ENCODE results near the gene KIAA0232.
"Not testable (repeated sequence)": the region's sequence is repeated elsewhere in the genome, so short reads cannot be mapped to it uniquely, and the experiment has no call there.

The KIAA0232 gene

DNA sequence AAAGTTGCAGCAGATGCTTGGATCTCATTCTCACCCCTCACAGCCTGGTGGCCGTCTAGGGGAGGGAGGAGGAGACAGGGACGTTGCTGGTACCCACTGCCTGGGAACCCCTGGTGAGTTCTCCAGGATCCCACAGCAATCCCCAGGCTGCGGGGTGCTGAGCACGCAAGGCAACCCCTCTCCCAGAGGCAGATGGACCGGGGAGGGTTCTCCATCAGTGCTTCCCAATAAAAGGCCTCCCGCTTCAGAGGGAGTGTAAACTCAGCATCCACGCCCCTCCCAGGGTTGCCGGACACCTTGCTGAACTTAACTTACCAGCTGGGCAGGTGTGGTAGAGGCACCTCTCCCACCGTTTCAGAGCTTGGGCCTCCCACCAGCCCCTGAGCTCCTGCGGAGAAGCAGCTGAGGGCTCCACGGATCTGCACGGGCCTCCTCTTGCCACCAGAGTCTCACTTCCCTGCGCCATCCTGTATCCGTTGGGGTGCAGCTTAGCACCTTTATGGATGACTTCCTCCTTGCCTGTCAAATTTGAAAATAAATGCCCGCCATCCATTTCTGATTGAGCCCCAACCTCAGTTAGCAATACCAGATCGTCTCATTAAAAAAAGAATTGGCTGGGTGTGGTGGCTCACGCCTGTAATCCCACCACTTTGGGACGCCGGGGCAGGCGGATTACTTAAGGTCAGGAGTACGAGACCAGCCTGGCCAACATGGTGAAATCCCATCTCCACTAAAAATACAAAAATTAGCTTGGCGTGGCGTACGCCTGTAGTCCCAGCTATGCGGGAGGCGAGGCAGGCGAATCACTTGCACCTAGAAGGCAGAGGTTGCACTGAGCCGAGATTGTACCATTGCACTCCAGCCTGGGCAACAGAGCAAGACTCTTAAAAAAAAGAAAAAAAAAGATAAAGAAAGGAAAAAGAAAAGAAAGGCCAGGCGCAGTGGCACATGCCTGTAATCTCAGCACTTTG, 112.3 kb downstream of the KIAA0232 start:
- H3K27ac ChIP-seq (ENCODE audit: insufficient read depth, low read depth, low read length, poor library complexity, severe bottlenecking): no peak overlapping the region
- no peak overlapping the region for H3K4me3 ChIP-seq (ENCODE audit: insufficient read depth, low read depth, low read length)
- peaks cover 6% of the 10 kb centered on the region for H3K4me1 ChIP-seq (ENCODE audit: control insufficient read depth, insufficient read depth, low read length)
- 88 to 89% methylated on average over 29 of the region's 29 CpGs for WGBS, 2 experiments
- no peaks in the 10 kb centered on the region for H3K9me3 ChIP-seq (ENCODE audit: control insufficient read depth, low read length)
- H3K27me3 ChIP-seq (ENCODE audit: control insufficient read depth, insufficient read depth, low read length, poor library complexity, severe bottlenecking): no peaks in the 10 kb centered on the region
- H3K36me3 ChIP-seq (ENCODE audit: control insufficient read depth, insufficient read depth, low read length): no peaks in the 10 kb centered on the region

DNA sequence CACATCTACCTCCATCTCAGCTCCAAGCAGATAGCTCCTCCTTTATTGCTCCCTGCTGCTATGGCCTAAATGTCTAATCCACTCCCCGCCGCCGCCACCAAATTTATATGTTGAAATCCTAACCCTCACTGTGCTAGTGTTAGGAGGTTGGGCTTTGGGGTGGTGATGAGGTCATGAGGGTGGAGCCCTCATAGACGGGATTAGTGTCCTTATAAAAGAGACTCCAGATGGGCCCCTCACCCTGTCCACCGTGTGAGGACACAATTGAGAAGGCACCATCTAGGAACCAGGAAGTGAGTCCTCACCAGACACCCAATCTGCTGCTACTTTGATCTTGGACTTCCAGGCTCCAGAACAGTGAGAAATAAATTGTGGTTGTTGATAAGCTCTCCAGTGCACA, 113.5 kb downstream of the KIAA0232 start:
- no peaks in the 10 kb centered on the region for H3K9me3 ChIP-seq (ENCODE audit: control insufficient read depth, low read length)
- H3K27ac ChIP-seq (ENCODE audit: insufficient read depth, low read depth, low read length, poor library complexity, severe bottlenecking): no peak overlapping the region
- no peaks in the 10 kb centered on the region for H3K27me3 ChIP-seq (ENCODE audit: control insufficient read depth, insufficient read depth, low read length, poor library complexity, severe bottlenecking)
- H3K4me3 ChIP-seq (ENCODE audit: insufficient read depth, low read depth, low read length): no peak overlapping the region
- H3K4me1 ChIP-seq (ENCODE audit: control insufficient read depth, insufficient read depth, low read length): peaks cover 6% of the 10 kb centered on the region
- 60 to 65% methylated on average over 2 of the region's 5 CpGs for WGBS, 2 experiments
- no peaks in the 10 kb centered on the region for H3K36me3 ChIP-seq (ENCODE audit: control insufficient read depth, insufficient read depth, low read length)

DNA sequence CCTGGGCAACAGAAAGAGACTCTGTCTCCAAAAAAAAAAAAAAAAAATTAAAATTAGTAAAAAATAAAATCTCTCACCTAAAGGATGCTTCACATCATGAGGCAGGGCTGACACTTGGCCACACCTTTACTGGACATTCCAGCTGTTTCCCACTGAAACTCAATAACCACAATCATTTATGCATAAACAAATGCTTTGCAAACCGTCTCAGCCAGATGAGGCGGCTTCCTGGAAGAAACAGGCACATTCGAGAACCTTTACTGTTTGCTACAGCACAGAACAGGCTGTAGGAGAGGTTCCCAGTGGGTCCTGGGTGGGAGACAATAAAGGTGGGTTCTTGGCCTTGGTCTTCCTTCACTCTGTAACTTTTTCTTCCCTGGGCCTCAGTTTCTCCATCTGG, 116.2 kb downstream of the KIAA0232 start:
- Histone ChIP-seq H3K4me3 (ENCODE audit: insufficient read depth, low read depth, low read length) (no peak overlapping the region), H3K36me3 (ENCODE audit: control insufficient read depth, insufficient read depth, low read length) (no peaks in the 10 kb centered on the region), H3K27me3 (ENCODE audit: control insufficient read depth, insufficient read depth, low read length, poor library complexity, severe bottlenecking) (no peaks in the 10 kb centered on the region), H3K27ac (ENCODE audit: insufficient read depth, low read depth, low read length, poor library complexity, severe bottlenecking) (no peak overlapping the region), H3K4me1 (ENCODE audit: control insufficient read depth, insufficient read depth, low read length) (peaks cover 12% of the 10 kb centered on the region), H3K9me3 (ENCODE audit: control insufficient read depth, low read length) (no peaks in the 10 kb centered on the region)
- 93 to 97% methylated on average over 3 of the region's 3 CpGs for WGBS, 2 experiments

DNA sequence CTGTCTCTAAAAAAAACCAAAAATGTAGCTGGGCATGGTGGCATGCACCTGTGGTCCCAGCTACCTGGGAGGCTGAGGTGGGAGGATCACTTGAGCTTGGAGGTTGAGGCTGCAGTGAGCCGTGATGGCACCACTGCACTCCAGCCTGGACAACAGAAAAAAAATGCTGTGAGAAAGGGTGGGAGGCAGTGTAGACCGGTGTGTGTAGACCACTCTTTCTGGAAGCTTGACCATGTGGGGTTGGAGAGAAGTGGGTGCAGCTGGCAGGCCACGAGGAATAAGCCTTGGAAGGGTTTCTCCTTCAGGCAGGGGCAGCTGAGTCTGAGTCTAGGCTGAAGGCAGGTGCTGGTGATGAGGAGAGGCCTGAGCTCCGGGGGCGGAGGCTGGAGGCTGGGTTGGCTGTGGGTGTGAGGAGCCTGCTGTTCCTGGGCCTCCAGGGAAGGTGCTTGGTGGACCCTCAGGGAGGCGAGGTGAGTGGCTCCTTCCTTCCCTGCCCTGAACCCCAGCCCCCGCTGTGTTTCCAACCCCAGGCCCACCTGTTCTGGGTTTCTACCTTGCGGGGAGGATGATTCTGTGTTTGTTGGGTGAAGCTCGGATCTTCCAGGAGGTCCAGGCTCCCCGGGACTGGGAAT, 117.8 kb downstream of the KIAA0232 start:
- 92 to 94% methylated on average over 10 of the region's 10 CpGs for WGBS, 2 experiments
- H3K27me3 ChIP-seq (ENCODE audit: control insufficient read depth, insufficient read depth, low read length, poor library complexity, severe bottlenecking): no peaks in the 10 kb centered on the region
- no peak overlapping the region for H3K4me3 ChIP-seq (ENCODE audit: insufficient read depth, low read depth, low read length)
- H3K36me3 ChIP-seq (ENCODE audit: control insufficient read depth, insufficient read depth, low read length): no peaks in the 10 kb centered on the region
- peaks cover 12% of the 10 kb centered on the region for H3K4me1 ChIP-seq (ENCODE audit: control insufficient read depth, insufficient read depth, low read length)
- no peak overlapping the region for H3K27ac ChIP-seq (ENCODE audit: insufficient read depth, low read depth, low read length, poor library complexity, severe bottlenecking)
- no peaks in the 10 kb centered on the region for H3K9me3 ChIP-seq (ENCODE audit: control insufficient read depth, low read length)

DNA sequence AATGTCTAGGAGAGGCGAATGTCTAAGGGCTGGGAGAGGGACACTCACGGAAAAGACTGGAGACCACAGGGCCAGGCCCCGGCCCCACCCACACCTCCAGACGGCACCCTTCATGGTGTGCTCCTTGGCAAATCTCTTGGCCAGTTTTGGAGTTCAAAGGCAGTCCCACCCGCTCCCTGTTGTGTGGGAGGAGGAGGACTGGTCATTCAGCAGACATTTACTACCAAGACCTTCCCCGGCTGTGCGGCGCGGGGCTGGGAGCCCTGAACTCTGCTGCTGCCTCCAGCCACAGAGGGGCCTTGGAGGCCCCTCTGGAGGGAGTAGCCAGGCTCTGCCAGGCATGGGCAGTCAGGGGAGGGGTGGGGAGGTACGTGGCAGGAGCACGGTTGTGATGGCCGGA, 118.4 kb downstream of the KIAA0232 start:
- no peak overlapping the region for H3K4me3 ChIP-seq (ENCODE audit: insufficient read depth, low read depth, low read length)
- H3K36me3 ChIP-seq (ENCODE audit: control insufficient read depth, insufficient read depth, low read length): no peaks in the 10 kb centered on the region
- H3K9me3 ChIP-seq (ENCODE audit: control insufficient read depth, low read length): no peaks in the 10 kb centered on the region
- no peaks in the 10 kb centered on the region for H3K27me3 ChIP-seq (ENCODE audit: control insufficient read depth, insufficient read depth, low read length, poor library complexity, severe bottlenecking)
- peaks cover 12% of the 10 kb centered on the region for H3K4me1 ChIP-seq (ENCODE audit: control insufficient read depth, insufficient read depth, low read length)
- 91 to 94% methylated on average over 12 of the region's 12 CpGs for WGBS, 2 experiments
- no peak overlapping the region for H3K27ac ChIP-seq (ENCODE audit: insufficient read depth, low read depth, low read length, poor library complexity, severe bottlenecking)

DNA sequence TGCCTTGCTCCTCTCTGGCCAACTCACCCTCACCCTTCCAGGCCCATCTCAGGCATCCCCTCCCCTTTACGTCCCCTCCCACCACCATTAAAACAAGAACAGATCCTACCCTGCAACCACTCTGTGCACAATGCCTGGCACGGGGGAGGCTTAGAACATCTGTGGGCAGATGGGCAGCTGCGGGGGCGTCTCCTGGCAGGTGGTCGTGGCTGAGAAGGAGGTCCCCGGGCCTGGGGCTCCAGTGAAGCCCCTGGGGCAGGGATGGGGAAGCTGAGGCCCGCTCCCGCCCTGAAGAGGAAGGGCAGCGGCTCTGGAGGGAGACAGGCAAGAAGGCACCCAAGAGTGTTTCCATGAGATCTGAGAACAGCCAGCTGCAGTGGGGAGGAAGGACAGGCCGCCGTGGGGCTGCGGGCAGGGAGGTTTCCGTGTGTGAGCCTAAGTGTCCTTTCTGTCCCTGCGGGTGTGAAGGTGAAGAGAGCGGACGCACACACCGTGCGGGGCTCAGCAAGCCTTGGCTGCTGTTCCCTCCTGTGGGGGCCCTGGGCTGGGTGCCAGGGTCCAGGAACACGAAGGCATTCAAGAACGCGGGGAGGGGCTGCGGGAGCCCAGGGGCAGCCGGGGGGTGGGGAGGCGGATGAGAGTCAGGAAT, 119.3 kb downstream of the KIAA0232 start:
- Histone ChIP-seq H3K4me3 (ENCODE audit: insufficient read depth, low read depth, low read length) (no peak overlapping the region), H3K27ac (ENCODE audit: insufficient read depth, low read depth, low read length, poor library complexity, severe bottlenecking) (no peak overlapping the region), H3K36me3 (ENCODE audit: control insufficient read depth, insufficient read depth, low read length) (no peaks in the 10 kb centered on the region), H3K9me3 (ENCODE audit: control insufficient read depth, low read length) (no peaks in the 10 kb centered on the region), H3K27me3 (ENCODE audit: control insufficient read depth, insufficient read depth, low read length, poor library complexity, severe bottlenecking) (no peaks in the 10 kb centered on the region), H3K4me1 (ENCODE audit: control insufficient read depth, insufficient read depth, low read length) (peaks cover 12% of the 10 kb centered on the region)
- WGBS, 2 experiments: 89% methylated on average over 24 of the region's 24 CpGs

DNA sequence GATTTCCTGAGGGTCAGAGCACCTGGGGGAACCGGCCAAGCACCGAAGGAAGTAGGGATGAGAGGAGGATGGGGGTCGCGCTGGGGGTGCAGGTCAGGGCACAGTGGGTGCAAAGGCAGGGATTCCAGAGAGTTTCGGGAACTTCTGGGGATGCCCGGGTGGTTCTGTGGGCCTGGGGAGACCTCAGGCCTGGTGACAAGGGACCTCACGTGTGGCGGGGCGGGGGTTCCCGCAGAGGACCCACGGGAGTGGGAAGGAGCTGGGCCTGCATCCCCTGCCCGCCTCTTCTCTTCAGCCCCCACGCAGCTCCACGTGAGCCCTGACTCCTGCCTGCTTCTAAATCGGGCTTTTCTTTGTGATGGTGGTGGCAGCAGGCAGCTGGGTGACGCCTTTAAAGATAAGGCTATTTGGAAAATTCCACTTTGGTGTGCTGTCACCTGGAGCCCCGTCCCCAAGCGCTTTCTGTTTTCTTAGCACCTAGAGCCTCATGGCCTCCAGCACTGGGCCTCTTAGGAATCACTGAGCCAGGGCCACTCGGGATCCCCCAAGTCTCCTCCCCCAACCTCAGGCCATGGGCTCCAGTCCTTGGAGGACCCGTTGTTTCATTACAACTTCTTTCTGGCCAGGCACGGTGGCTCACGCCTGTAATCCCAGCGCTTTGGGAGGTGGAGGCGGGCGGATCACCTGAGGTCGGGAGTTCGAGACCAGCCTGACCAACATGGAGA, 120.0 kb downstream of the KIAA0232 start:
- no peak overlapping the region for H3K27ac ChIP-seq (ENCODE audit: insufficient read depth, low read depth, low read length, poor library complexity, severe bottlenecking)
- H3K36me3 ChIP-seq (ENCODE audit: control insufficient read depth, insufficient read depth, low read length): no peaks in the 10 kb centered on the region
- no peak overlapping the region for H3K4me3 ChIP-seq (ENCODE audit: insufficient read depth, low read depth, low read length)
- peaks cover 12% of the 10 kb centered on the region for H3K4me1 ChIP-seq (ENCODE audit: control insufficient read depth, insufficient read depth, low read length)
- H3K27me3 ChIP-seq (ENCODE audit: control insufficient read depth, insufficient read depth, low read length, poor library complexity, severe bottlenecking): peaks cover 6% of the 10 kb centered on the region
- no peaks in the 10 kb centered on the region for H3K9me3 ChIP-seq (ENCODE audit: control insufficient read depth, low read length)
- 86% methylated on average over 27 of the region's 27 CpGs for WGBS, 2 experiments

DNA sequence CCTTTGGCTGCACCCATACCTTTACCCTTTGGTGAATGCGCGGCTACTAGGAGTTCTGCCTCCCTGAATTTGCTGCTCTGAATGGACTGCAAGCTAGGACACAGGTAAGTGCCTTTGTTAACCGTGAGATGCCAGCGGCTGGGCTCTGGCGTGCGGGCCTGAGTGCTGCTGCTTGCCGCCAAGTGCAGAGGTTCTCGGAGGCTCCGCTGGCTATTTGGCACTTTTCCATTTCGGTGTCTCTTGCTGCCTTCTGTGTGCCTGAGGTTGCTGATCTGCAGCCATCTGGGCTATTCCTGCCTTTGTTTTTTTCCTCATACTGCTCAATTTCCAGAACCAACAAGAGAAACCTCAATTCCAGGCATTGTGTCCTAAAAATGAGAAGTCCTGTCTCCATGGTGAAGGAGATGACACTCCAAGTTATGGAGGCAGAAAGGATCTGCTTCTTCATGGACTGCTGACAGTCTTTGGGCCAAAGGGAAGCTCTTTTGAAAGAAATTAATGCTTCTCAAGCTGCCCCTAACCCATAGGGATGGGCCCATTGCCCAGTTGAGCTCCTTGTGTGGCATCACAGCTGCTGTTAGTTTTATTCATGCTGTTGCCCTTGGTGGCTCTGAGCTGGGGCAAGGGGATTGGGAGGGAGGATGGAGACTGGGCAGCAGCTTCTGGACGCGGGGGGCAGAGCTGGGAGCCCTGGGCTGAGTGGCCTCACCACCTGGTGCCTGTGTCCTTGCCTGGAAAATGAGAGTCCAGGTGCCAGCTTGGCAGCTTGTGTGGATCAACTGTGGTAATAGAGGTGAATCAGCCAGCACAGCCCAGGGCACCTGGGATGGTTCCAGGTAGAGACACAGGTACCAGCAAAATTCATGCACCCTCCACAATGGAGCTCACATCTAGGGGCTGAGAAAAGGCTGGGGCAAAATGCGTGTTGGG, 123.3 kb downstream of the KIAA0232 start:
- Histone ChIP-seq H3K27ac (ENCODE audit: insufficient read depth, low read depth, low read length, poor library complexity, severe bottlenecking) (no peak overlapping the region), H3K36me3 (ENCODE audit: control insufficient read depth, insufficient read depth, low read length) (no peaks in the 10 kb centered on the region), H3K4me1 (ENCODE audit: control insufficient read depth, insufficient read depth, low read length) (peaks cover 17% of the 10 kb centered on the region), H3K9me3 (ENCODE audit: control insufficient read depth, low read length) (no peaks in the 10 kb centered on the region), H3K27me3 (ENCODE audit: control insufficient read depth, insufficient read depth, low read length, poor library complexity, severe bottlenecking) (peaks cover 12% of the 10 kb centered on the region), H3K4me3 (ENCODE audit: insufficient read depth, low read depth, low read length) (no peak overlapping the region)
- 90 to 92% methylated on average over 13 of the region's 13 CpGs for WGBS, 2 experiments

DNA sequence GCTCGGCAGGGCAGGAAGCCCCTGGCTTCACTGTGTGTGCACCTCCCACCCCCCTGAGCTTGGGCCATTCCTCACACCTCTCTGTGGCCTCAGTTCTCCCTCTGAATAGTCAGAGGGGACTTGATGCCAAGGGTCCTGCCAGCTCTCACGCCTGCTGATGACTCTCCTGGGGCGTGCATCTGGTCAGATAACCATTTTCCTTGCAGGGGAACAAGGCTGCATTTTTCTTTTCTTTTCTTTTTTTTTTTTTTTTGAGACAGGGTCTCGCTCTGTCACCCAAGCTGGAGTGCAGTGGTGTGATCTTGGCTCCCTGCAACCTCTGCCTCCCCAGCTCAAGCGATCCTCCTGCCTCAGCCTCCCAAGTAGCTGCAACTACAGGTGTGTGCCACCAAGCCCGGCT, 124.0 kb downstream of the KIAA0232 start:
- not testable (repeated sequence) for H3K36me3 ChIP-seq (ENCODE audit: control insufficient read depth, insufficient read depth, low read length); H3K9me3 ChIP-seq (ENCODE audit: control insufficient read depth, low read length); H3K4me3 ChIP-seq (ENCODE audit: insufficient read depth, low read depth, low read length); H3K27ac ChIP-seq (ENCODE audit: insufficient read depth, low read depth, low read length, poor library complexity, severe bottlenecking)
- 88 to 93% methylated on average over 6 of the region's 6 CpGs for WGBS, 2 experiments
- Histone ChIP-seq H3K27me3 (ENCODE audit: control insufficient read depth, insufficient read depth, low read length, poor library complexity, severe bottlenecking) (peaks cover 12% of the 10 kb centered on the region), H3K4me1 (ENCODE audit: control insufficient read depth, insufficient read depth, low read length) (peaks cover 16% of the 10 kb centered on the region)

All from ectodermal cell (in vitro differentiated cells).